GM12873 (cell line): ENCODE data around the gene CAPN9.

Experiments used
- CTCF ChIP-seq: IDR thresholded peaks from 2 replicates; pipeline ENCODE4 v1.5.1; 2012; ENCODE audit warnings: low read depth, mild to moderate bottlenecking, moderate library complexity, low read length, control low read depth; ENCODE audit not compliant: insufficient read depth; ENCODE audit errors: missing control alignments

CAPN9 gene

GRCh38 chr1:230825761-230826160, 78.6 kb downstream of the CAPN9 start:
- no peak for TF ChIP-seq CTCF

- no peak for TF ChIP-seq CTCF
Observed at GRCh38 chr1:230826166-230826875, 79.1 kb downstream of the CAPN9 start.

DNA sequence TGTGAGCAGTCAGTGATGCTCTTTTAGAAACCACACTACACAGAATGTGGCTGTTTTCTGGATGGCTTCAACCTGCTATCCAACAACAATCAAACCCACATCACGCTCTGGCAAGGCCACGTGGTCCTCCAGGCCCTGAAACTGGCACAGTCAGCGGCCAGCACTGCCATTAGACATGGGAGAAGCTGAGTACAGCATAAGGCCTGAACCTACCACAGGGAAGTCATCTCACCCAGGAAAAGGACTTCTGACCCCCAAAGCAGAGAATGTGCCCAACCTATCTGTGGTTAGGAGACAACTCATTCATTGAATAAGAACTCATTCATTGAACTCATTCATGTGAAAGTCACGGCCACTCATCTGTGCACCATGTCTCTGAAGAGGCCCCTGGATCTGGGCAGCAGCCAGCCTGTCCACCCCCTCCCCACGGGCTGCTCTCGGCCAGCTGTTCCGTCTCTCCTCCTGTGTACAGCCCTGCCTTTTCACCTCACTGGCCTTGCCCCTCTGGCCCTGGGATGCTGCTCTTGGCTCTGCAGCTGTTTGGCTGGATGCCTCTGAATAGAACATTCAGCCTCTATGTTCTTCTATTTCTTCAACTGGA, 80.0 kb downstream of the CAPN9 start:
- no peak for TF ChIP-seq CTCF

DNA sequence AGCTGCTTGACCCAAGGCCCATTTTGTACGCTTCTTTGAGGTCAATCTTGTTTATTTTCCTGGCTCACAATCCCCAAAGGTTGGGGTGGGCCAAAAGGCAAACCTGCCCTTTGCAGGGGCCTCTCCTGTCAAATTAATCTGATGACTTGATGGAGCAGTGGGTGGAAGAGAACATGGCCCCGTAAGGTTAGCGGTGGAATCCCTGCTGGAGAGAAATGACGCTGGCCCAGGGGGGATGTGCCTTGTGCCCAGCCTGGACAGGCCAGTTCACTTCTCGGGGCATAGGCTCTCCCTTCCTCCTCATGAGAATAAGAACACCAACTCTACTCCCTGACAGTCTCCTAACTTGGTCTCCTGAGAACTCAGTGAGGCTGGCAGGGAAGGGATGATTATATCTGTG, 80.6 kb downstream of the CAPN9 start:
- TF ChIP-seq CTCF: no peak

GRCh38 chr1:230828421-230828820, 81.2 kb downstream of the CAPN9 start:
- no peak for TF ChIP-seq CTCF

DNA sequence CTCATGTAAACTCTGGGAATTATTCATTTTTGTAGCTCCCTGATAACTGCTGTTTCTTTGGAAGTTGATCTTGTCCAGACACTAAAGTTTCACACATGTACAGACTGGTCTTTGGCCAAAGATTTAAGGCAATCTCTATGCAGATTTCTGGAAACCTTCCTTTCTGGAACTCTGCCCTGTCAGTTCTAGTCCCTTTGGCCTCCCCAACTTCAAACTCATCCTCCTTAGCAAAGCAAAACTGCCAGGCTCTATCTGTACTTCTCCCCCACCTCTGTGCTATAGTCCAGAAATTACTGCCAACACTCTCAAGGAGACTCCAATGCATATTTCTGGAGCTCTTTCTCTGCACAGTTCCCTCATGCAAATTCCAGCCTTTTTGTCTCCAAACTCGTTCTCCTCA, 84.6 kb downstream of the CAPN9 start:
- TF ChIP-seq CTCF: no peak

DNA sequence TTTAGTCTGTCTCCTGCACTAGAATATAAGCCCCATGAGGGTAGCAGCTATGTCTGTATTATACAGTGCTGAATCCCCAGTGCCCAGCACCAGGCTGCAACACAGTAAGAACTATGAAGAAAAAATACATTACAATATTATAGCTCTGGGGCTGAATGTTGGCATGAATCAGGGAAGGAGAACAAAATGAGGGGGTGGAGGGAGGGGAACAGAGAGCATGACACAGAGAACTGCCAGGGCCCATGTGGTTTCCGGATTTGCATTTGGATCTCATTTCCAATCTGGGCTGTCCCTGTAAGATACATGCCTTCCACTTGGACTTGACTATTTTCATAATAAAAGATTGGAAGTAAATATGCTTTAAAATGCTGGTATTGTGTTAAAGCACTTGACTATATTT, 85.3 kb downstream of the CAPN9 start:
- TF ChIP-seq CTCF: no peak
